ENCODE results near the gene SCD5. TPM values are rescaled to one million over a fixed set of nuclear protein-coding genes. Genes with fewer than 3 reads are reported as not detected.

SCD5 gene
- total and polyA plus RNA-seq, 2 of the 13 experiments (the other 11 are each of a cell fraction or from before 2014, with no cell fraction given): not detected

GRCh38 chr4:82761229-82761628, 37.4 kb downstream of the SCD5 start (continued):
- TF ChIP-seq, protein P1, sequence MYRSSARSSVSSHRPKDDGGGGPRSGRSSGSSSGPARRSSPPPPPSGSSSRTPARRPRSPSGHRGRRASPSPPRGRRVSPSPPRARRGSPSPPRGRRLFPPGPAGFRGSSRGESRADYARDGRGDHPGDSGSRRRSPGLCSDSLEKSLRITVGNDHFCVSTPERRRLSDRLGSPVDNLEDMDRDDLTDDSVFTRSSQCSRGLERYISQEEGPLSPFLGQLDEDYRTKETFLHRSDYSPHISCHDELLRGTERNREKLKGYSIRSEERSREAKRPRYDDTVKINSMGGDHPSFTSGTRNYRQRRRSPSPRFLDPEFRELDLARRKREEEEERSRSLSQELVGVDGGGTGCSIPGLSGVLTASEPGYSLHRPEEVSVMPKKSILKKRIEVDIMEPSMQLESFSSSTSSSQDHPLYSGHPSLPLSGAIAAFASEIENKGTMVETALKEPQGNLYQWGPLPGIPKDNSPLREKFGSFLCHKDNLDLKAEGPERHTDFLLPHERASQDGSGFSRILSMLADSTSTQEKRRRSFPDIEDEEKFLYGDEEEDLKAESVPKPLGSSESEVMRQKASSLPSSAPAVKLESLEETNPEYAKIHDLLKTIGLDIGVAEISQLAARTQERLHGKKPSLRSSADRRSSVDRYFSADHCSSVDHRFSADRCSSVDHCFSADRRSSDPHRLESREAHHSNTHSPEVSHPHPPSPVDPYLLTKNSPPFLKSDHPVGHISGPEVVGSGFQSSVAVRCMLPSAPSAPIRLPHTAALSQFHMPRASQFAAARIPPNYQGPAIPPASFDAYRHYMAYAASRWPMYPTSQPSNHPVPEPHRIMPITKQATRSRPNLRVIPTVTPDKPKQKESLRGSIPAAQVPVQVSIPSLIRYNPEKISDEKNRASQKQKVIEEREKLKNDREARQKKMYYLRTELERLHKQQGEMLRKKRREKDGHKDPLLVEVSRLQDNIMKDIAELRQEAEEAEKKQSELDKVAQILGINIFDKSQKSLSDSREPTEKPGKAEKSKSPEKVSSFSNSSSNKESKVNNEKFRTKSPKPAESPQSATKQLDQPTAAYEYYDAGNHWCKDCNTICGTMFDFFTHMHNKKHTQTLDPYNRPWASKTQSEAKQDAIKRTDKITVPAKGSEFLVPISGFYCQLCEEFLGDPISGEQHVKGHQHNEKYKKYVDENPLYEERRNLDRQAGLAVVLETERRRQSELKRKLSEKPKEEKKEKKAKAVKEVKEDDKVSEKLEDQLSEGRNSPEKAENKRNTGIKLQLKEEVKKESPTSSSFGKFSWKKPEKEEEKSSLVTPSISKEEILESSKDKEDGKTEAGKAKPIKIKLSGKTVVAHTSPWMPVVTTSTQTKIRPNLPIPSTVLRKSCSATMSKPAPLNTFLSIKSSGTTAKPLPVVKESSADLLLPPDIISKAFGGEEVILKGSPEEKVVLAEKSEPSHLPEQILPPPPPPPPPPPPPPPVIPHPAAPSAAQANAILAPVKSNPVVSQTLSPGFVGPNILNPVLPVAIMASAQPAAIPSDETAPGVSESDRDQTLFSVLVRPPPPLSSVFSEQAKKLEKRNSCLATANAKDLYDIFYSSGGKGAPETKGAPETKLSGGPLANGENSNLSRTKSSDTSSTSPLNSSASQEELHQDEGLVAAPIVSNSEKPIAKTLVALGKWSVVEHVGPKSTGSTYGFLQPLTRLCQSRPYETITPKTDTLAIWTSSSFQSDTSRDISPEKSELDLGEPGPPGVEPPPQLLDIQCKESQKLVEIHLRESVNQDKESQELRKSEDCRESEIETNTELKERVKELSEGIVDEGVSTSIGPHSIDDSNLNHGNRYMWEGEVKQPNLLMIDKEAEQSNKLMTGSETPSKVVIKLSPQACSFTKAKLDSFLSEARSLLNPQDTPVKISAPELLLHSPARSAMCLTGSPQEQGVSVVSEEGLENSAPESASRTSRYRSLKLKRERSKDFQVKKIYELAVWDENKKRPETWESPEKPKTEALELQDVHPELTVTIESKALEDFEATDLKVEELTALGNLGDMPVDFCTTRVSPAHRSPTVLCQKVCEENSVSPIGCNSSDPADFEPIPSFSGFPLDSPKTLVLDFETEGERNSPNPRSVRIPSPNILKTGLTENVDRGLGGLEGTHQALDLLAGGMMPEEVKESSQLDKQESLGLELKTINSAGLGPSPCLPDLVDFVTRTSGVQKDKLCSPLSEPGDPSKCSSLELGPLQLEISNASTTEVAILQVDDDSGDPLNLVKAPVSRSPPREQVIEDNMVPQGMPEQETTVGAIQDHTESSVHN (CRISPR knock-in tag; IDR thresholded peaks at IDR 0.05): no peak
- TF ChIP-seq THAP7 (CRISPR knock-in tag; IDR thresholded peaks at IDR 0.05) (no peak), HIVEP1 (CRISPR knock-in tag; IDR thresholded peaks at IDR 0.05) (no peak), ARID5B (CRISPR knock-in tag; IDR thresholded peaks at IDR 0.05) (no peak), ZNF768 (CRISPR knock-in tag; IDR thresholded peaks at IDR 0.05) (no peak)
- TF ChIP-seq, protein P2, sequence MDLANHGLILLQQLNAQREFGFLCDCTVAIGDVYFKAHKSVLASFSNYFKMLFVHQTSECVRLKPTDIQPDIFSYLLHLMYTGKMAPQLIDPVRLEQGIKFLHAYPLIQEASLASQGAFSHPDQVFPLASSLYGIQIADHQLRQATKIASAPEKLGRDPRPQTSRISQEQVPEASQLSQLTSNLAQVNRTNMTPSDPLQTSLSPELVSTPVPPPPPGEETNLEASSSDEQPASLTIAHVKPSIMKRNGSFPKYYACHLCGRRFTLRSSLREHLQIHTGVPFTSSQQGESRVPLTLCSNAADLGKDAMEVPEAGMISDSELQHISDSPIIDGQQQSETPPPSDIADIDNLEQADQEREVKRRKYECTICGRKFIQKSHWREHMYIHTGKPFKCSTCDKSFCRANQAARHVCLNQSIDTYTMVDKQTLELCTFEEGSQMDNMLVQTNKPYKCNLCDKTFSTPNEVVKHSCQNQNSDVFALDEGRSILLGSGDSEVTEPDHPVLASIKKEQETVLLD (CRISPR knock-in tag; IDR thresholded peaks at IDR 0.05; ENCODE audit: low read depth): no peak
